MM.1S (cell line): ENCODE data around the gene HEXIM1.

Experiments used
- DNase-seq: peaks from one replicate; pipeline ENCODE4 v3.0.0-alpha.2; 2015
- H2AFZ ChIP-seq: fragments of 300-600 bp; sonication (generic); 2 replicates; pipeline ENCODE4 v1.6.0; 2016; ENCODE audit warnings: antibody characterized with exemption, low read length
- H3F3A ChIP-seq: fragments of 300-600 bp; sonication (generic); 2 replicates; pipeline ENCODE4 v1.6.1; 2016; ENCODE audit warnings: mild to moderate bottlenecking, antibody characterized with exemption, low read length, moderate library complexity, mixed read lengths; ENCODE audit not compliant: insufficient read depth
- H3K27ac ChIP-seq: fragments of 300-600 bp; sonication (generic); 2 replicates; pipeline ENCODE4 v1.5.1; 2016; ENCODE audit warnings: mild to moderate bottlenecking, low read length
- H3K27me3 ChIP-seq: fragments of 300-600 bp; sonication (generic); replicated peaks from 2 replicates; pipeline ENCODE4 v1.6.0; 2016; ENCODE audit warnings: low read length; ENCODE audit not compliant: insufficient read depth
- H3K36me3 ChIP-seq: fragments of 300-600 bp; sonication (generic); replicated peaks from 2 replicates; pipeline ENCODE4 v1.6.1; 2016; ENCODE audit warnings: mild to moderate bottlenecking, low read length, mixed read lengths; ENCODE audit not compliant: insufficient read depth
- H3K4me1 ChIP-seq: fragments of 300-600 bp; sonication (generic); 2 replicates; pipeline ENCODE4 v1.6.1; 2016; ENCODE audit warnings: low read length, mixed read lengths
- H3K4me2 ChIP-seq: fragments of 300-600 bp; sonication (generic); 2 replicates; pipeline ENCODE4 v1.6.0; 2016; ENCODE audit warnings: low read depth, low read length
- H3K4me3 ChIP-seq: fragments of 300-600 bp; sonication (generic); 2 replicates; pipeline ENCODE4 v1.5.1; 2016; ENCODE audit warnings: low read length, mixed read lengths
- H3K79me2 ChIP-seq: fragments of 300-600 bp; sonication (generic); 2 replicates; pipeline ENCODE4 v1.6.1; 2016; ENCODE audit warnings: mixed run types, low read length, mixed read lengths
- H3K9ac ChIP-seq: fragments of 300-600 bp; sonication (generic); 2 replicates; pipeline ENCODE4 v1.6.1; 2016; ENCODE audit warnings: low read length, mixed read lengths
- H3K9me2 ChIP-seq: fragments of 300-600 bp; sonication (generic); replicated peaks from 2 replicates; pipeline ENCODE4 v1.6.1; 2016; ENCODE audit warnings: mild to moderate bottlenecking, low read length, mixed read lengths; ENCODE audit not compliant: insufficient read depth
- H3K9me3 ChIP-seq: fragments of 300-600 bp; sonication (generic); replicated peaks from 2 replicates; pipeline ENCODE4 v1.6.1; 2016; ENCODE audit warnings: mild to moderate bottlenecking, low read length, mixed read lengths; ENCODE audit not compliant: insufficient read depth
- H4K20me1 ChIP-seq: fragments of 300-600 bp; sonication (generic); 2 replicates; pipeline ENCODE4 v1.6.1; 2016; ENCODE audit warnings: mild to moderate bottlenecking, low read length, moderate library complexity, mixed read lengths; ENCODE audit not compliant: insufficient read depth
- CTCF ChIP-seq: fragments of 300-600 bp; sonication (generic); IDR thresholded peaks from 2 replicates; pipeline ENCODE4 v1.5.1; 2016; ENCODE audit warnings: antibody characterized with exemption, low read length, mixed read lengths
- EZH2 ChIP-seq: fragments of 300-600 bp; sonication (generic); optimal IDR thresholded peaks from 2 replicates; pipeline ENCODE3; 2017; ENCODE audit warnings: low read depth, mild to moderate bottlenecking, antibody characterized with exemption, low read length, mixed read lengths
- EZH2phosphoT487 ChIP-seq: fragments of 300-600 bp; sonication (generic); IDR thresholded peaks from 2 replicates; pipeline ENCODE4 v1.6.1; 2018; ENCODE audit warnings: antibody characterized with exemption, low read length

The HEXIM1 gene

GRCh38 chr17:45149037-45149668, 878 bp downstream of the HEXIM1 start:
- DNase-seq = peak; percentile 76
- Histone ChIP-seq H3K79me2 (peaks cover 25% of the 10 kb centered on the region), H3K9me2 (no peaks in the 10 kb centered on the region), H3K4me2 (peak overlapping the region; percentile 90), H3K4me1 (peaks cover 13% of the 10 kb centered on the region), H3K9me3 (no peaks in the 10 kb centered on the region), H3K36me3 (no peaks in the 10 kb centered on the region), H2AFZ (peak overlapping the region; percentile 33; the same call in 1 of the 2 replicates), H4K20me1 (no peaks in the 10 kb centered on the region; the same call in 1 of the 2 replicates), H3K4me3 (peak overlapping the region; percentile 83), H3K27me3 (no peaks in the 10 kb centered on the region), H3F3A (peaks cover 40% of the 10 kb centered on the region), H3K27ac (peak overlapping the region; percentile 56; the same call in 1 of the 2 replicates), H3K9ac (peak overlapping the region; percentile 66)
- TF ChIP-seq EZH2phosphoT487 (no peak), CTCF (peak; percentile 84)

DNA sequence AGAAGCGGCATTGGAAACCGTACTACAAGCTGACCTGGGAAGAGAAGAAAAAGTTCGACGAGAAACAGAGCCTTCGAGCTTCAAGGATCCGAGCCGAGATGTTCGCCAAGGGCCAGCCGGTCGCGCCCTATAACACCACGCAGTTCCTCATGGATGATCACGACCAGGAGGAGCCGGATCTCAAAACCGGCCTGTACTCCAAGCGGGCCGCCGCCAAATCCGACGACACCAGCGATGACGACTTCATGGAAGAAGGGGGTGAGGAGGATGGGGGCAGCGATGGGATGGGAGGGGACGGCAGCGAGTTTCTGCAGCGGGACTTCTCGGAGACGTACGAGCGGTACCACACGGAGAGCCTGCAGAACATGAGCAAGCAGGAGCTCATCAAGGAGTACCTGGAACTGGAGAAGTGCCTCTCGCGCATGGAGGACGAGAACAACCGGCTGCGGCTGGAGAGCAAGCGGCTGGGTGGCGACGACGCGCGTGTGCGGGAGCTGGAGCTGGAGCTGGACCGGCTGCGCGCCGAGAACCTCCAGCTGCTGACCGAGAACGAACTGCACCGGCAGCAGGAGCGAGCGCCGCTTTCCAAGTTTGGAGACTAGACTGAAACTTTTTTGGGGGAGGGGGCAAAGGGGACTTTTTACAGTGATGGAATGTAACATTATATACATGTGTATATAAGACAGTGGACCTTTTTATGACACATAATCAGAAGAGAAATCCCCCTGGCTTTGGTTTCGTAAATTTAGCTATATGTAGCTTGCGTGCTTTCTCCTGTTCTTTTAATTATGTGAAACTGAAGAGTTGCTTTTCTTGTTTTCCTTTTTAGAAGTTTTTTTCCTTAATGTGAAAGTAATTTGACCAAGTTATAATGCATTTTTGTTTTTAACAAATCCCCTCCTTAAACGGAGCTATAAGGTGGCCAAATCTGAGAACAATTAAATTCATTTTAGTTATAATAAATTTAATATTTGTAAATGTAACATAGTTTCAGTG, 1.7 kb downstream of the HEXIM1 start:
- Histone ChIP-seq H3K27ac (peak overlapping the region; percentile 56; the same call in 1 of the 2 replicates), H3K9me3 (no peaks in the 10 kb centered on the region), H3K9ac (peak overlapping the region; percentile 66), H3K4me1 (peaks cover 13% of the 10 kb centered on the region), H3K4me3 (peak overlapping the region; percentile 83), H4K20me1 (no peaks in the 10 kb centered on the region; the same call in 1 of the 2 replicates), H3K4me2 (peak overlapping the region; percentile 90), H3K9me2 (no peaks in the 10 kb centered on the region), H2AFZ (peak overlapping the region; percentile 33; the same call in 1 of the 2 replicates), H3K27me3 (no peaks in the 10 kb centered on the region), H3F3A (peaks cover 40% of the 10 kb centered on the region), H3K79me2 (peaks cover 25% of the 10 kb centered on the region), H3K36me3 (no peaks in the 10 kb centered on the region)
- TF ChIP-seq CTCF (no peak), EZH2phosphoT487 (no peak), EZH2 (no peak)
- peak; percentile 49 for DNase-seq

DNA sequence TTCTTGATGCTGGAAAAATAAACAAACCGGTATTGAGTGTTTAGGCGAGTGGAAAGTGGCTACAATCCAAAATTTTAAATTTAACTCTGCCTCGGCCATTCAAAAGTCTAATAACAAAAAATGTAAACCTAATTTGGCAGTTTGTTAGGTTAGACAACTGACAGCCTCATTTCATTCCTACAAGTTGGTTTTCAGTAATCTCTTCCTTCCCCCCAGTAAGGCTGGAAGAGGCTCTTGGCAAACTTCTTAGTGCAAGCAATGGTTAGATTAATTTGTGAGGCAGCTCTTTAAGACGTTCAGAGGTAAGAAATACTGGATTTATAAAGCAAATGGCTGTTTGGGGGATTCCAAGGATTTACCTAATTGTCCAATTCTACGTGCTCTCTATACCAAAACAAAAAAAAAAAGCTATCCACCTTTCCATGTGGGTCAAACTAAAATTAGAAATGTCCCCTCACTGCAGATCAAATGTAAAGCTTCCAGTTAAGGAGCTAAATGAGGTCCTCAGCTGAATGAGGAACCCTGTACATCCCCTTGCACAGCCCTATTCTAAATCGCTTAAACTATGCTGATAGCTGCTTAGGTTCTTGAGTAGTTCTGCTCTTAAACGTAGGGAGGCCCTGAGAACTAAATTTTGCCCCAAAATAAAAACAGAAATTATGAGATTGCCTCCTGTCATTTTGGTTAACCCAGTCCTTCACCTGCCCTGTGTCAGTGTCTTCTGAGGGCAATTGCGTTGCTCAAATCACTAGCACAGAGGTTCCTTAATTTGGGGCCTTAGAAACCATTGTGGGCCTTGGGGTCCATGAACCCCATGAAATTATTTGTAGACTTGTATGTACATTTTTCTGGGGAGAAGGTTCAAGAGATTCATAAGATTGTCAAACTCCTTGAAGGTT, 2.9 kb downstream of the HEXIM1 start:
- Histone ChIP-seq H3K4me3 (peak overlapping the region; percentile 83; the same call in 1 of the 2 replicates), H3K27me3 (no peaks in the 10 kb centered on the region), H3K9ac (no peak overlapping the region), H3K4me2 (peak overlapping the region; percentile 90), H3K9me3 (no peaks in the 10 kb centered on the region), H2AFZ (no peak overlapping the region), H3K79me2 (peaks cover 25% of the 10 kb centered on the region), H3K27ac (no peak overlapping the region), H3F3A (peaks cover 40% of the 10 kb centered on the region), H4K20me1 (no peaks in the 10 kb centered on the region; the same call in 1 of the 2 replicates), H3K36me3 (no peaks in the 10 kb centered on the region), H3K4me1 (peaks cover 13% of the 10 kb centered on the region), H3K9me2 (no peaks in the 10 kb centered on the region)
- TF ChIP-seq EZH2 (no peak), CTCF (no peak), EZH2phosphoT487 (no peak)
- no peak for DNase-seq
